GM12878 (cell line): Measurements from ENCODE around the gene TMEM79. TPM values are rescaled to one million over a fixed set of nuclear protein-coding genes. Genes with fewer than 3 reads are reported as not detected.

Experiments
- ATAC-seq: fragments of 200-7000 bp; cut with Tn5 transposase; 3 replicates; pipeline ENCODE4 v1.9.1; 2020; ENCODE audit warnings: mild to moderate bottlenecking, moderate library complexity
- BruUV-seq: library from RNA; stranded (reverse); fragments of 400-500 nt; replicated peaks from 2 replicates; lab custom pipeline; 2021; lab: Mats Ljungman, UMichigan
- CTCF ChIA-PET: fragments of 300-600 bp; sonication (Branson Sonifier 250); formaldehyde crosslinking; extraction: SDS; loops from one replicate; lab custom pipeline; 2021; ENCODE audit warnings: inconsistent platforms; lab: Yijun Ruan, JAX
- POLR2A ChIA-PET: fragments of 350-600 bp; formaldehyde crosslinking; extraction: SDS; loops from one replicate; lab custom pipeline; 2021; ENCODE audit warnings: inconsistent platforms; lab: Charles Lee
- RAD21 ChIA-PET: fragments of 300-600 bp; sonication (Branson Sonifier 250); formaldehyde crosslinking; loops from one replicate; lab custom pipeline; 2023; ENCODE audit warnings: antibody characterized with exemption; ENCODE audit not compliant: unreplicated experiment; lab: Charles Lee
- SMC1A ChIA-PET: fragments of 300-600 bp; sonication (Branson Sonifier 250); formaldehyde crosslinking; loops from one replicate; lab custom pipeline; 2023; ENCODE audit not compliant: unreplicated experiment, uncharacterized antibody; lab: Charles Lee
- DNase-seq: peaks from one replicate; pipeline ENCODE4 v3.0.0-alpha.2; 2011; ENCODE audit warnings: low read depth, low spot score
- FAIRE-seq: peaks from 3 replicates; lab custom pipeline; 2011; peaks lifted over from hg19 to GRCh38; lab: Jason Lieb, UNC
- H2AFZ ChIP-seq: 2 replicates; pipeline ENCODE4 v1.6.0; 2011; ENCODE audit warnings: low read depth, low read length, control low read depth; ENCODE audit not compliant: control insufficient read depth
- H3K27ac ChIP-seq: 2 replicates; pipeline ENCODE4 v1.5.1; 2011; ENCODE audit warnings: control low read depth; ENCODE audit not compliant: control insufficient read depth, insufficient read depth
- H3K27me3 ChIP-seq, 2 experiments: replicated peaks in 1 of 2; 2 replicates each; pipeline versions ENCODE4 v1.6.0 to v1.6.1; 2011; ENCODE audit warnings: low read length in 1 of 2; ENCODE audit not compliant: control insufficient read depth in 2 of 2, insufficient read depth in 2 of 2
- H3K36me3 ChIP-seq, 2 experiments: 2 replicates each; pipeline ENCODE4 v1.5.1; 2011; ENCODE audit warnings: low read length in 1 of 2; ENCODE audit not compliant: control insufficient read depth in 2 of 2, insufficient read depth in 2 of 2
- H3K4me1 ChIP-seq: 2 replicates; pipeline ENCODE4 v1.6.1; 2011; ENCODE audit warnings: mild to moderate bottlenecking, low read length, moderate library complexity, mixed read lengths; ENCODE audit not compliant: control insufficient read depth, insufficient read depth
- H3K4me2 ChIP-seq: 2 replicates; pipeline ENCODE4 v1.6.0; 2011; ENCODE audit warnings: control low read depth; ENCODE audit not compliant: control insufficient read depth, insufficient read depth
- H3K4me3 ChIP-seq: fragments of 200-600 bp; sonication (generic); 2 replicates; pipeline ENCODE4 v1.5.1; 2016
- H3K79me2 ChIP-seq: 2 replicates; pipeline ENCODE4 v1.6.0; 2011; ENCODE audit warnings: low read length; ENCODE audit not compliant: control insufficient read depth, insufficient read depth
- H3K9ac ChIP-seq: 2 replicates; pipeline ENCODE4 v1.8.0; 2011; ENCODE audit warnings: low read length, control low read depth, mixed read lengths; ENCODE audit not compliant: control insufficient read depth, insufficient read depth
- H3K9me3 ChIP-seq: replicated peaks from 3 replicates; pipeline ENCODE4 v1.5.1; 2011; ENCODE audit warnings: mild to moderate bottlenecking, low read length; ENCODE audit not compliant: control insufficient read depth, insufficient read depth
- H4K20me1 ChIP-seq: 2 replicates; pipeline ENCODE4 v1.6.0; 2011; ENCODE audit not compliant: control insufficient read depth, insufficient read depth
- CEBPZ ChIP-seq: fragments of 150-350 bp; IDR thresholded peaks from 2 replicates; pipeline ENCODE4 v1.6.1; 2016; ENCODE audit warnings: low read depth, low read length
- CHD4 ChIP-seq: fragments of 200-600 bp; sonication (generic); IDR thresholded peaks from 2 replicates; pipeline ENCODE4 v1.6.1; 2016; ENCODE audit warnings: mild to moderate bottlenecking
- CTCF ChIP-seq, 3 experiments: IDR thresholded peaks in 2 of 3; conservative IDR thresholded peaks in 1 of 3; 2 replicates each; pipeline ENCODE4 v1.5.1; 2011; ENCODE audit warnings: low read depth in 3 of 3, low read length in 3 of 3, mild to moderate bottlenecking in 3 of 3, control low read depth in 2 of 3, moderate library complexity in 2 of 3, inconsistent platforms in 1 of 3, mixed read lengths in 1 of 3; ENCODE audit not compliant: control insufficient read depth in 2 of 3, insufficient read depth in 1 of 3; ENCODE audit errors: extremely low read depth in 1 of 3
- DPF2 ChIP-seq: fragments of 450-650 bp; IDR thresholded peaks from 2 replicates; pipeline ENCODE4 v1.6.1; 2017; ENCODE audit warnings: mild to moderate bottlenecking
- EZH2 ChIP-seq: IDR thresholded peaks from 2 replicates; pipeline ENCODE4 v1.6.1; 2012; ENCODE audit warnings: low read depth, mild to moderate bottlenecking, control low read depth, inconsistent platforms, low read length, borderline replicate concordance; ENCODE audit not compliant: control insufficient read depth
- MEF2A ChIP-seq: IDR thresholded peaks from 2 replicates; pipeline ENCODE4 v1.6.1; 2011; ENCODE audit warnings: low read depth, mild to moderate bottlenecking, low read length, moderate library complexity; ENCODE audit not compliant: insufficient read depth
- MTA2 ChIP-seq: fragments of 450-650 bp; IDR thresholded peaks from 2 replicates; pipeline ENCODE4 v1.6.1; 2016; ENCODE audit warnings: low read depth, mild to moderate bottlenecking, moderate library complexity
- NFYA ChIP-seq: IDR thresholded peaks from 2 replicates; pipeline ENCODE4 v1.6.1; 2011; ENCODE audit warnings: low read depth, mild to moderate bottlenecking, low read length, improper control_type of control experiment, borderline replicate concordance
- POLR2A ChIP-seq: IDR thresholded peaks from 2 replicates; pipeline ENCODE4 v1.6.1; 2011; ENCODE audit warnings: low read depth, mild to moderate bottlenecking, low read length
- ZNF217 ChIP-seq: fragments of 450-650 bp; IDR thresholded peaks from 2 replicates; pipeline ENCODE4 v1.6.1; 2017; ENCODE audit warnings: antibody characterized with exemption, mild to moderate bottlenecking
- ZNF24 ChIP-seq: fragments of 450-650 bp; IDR thresholded peaks from 2 replicates; pipeline ENCODE4 v1.6.1; 2017; ENCODE audit warnings: antibody characterized with exemption, mild to moderate bottlenecking
- ZZZ3 ChIP-seq: IDR thresholded peaks from 2 replicates; pipeline ENCODE4 v1.6.1; 2011; ENCODE audit warnings: low read depth; ENCODE audit not compliant: control insufficient read depth, insufficient read length
- WGBS: methylation state at CpG from one replicate; pipeline ENCODE4 v1.1.6; 2016; ENCODE audit warnings: low lambda C conversion rate; ENCODE audit not compliant: insufficient replicate concordance, insufficient coverage; ENCODE audit errors: missing lambda C conversion rate; 5-methylcytosine and 5-hydroxymethylcytosine counted together
- in situ Hi-C: fragments of 300-500 bp; cut with MboI; formaldehyde crosslinking; loops from 9 replicates; pipeline ENCODE4 v1.14.3; 2018; ENCODE audit warnings: mixed read lengths
- intact Hi-C: fragments of 100-400 bp; cut with micrococcal nuclease; formaldehyde crosslinking; loops from one replicate; pipeline ENCODE4 v1.14.2; 2022; ENCODE audit not compliant: unreplicated experiment
- polyA plus RNA-seq, 11 experiments: library from polyadenylated mRNA; depleted of rRNA in 4 of 11; unstranded in 6 of 11; stranded (reverse) in 5 of 11; fragments of >200 nt; fragmentation: Nextera tagmentation in 4 of 11; fragmentation: Illumina TruSeq in 1 of 11; extraction: Ambion mirVana in 4 of 11; extraction: Trizol in 1 of 11; gene quantifications; 1 replicate in 1 of 11; 2 replicates in 10 of 11; pipeline versions ENCODE4 v1.2.1 to v1.2.3, GENCODE V29; 2011 to 2016; ENCODE audit warnings: inconsistent platforms in 2 of 11, missing spikeins in 2 of 11, low read depth in 1 of 11
- total RNA-seq, 4 experiments: library from RNA; depleted of rRNA in 3 of 4; stranded (reverse); fragments of >200 nt in 3 of 4; fragmentation: Illumina TruSeq in 1 of 4; extraction: Trizol in 1 of 4; gene quantifications; 2 replicates each; pipeline versions ENCODE4 v1.2.1 to v1.2.3, GENCODE V29; 2013 to 2021

TMEM79 gene
- total and polyA plus RNA-seq, 10 of the 15 experiments (the other 5 are each of a cell fraction or from before 2014, with no cell fraction given): 0.47 to 5.2 (median 3.8) TPM

- WGBS: 77% methylated on average over 3 of the region's 3 CpGs
- TF ChIP-seq CTCF (IDR thresholded peaks at IDR 0.05 in 2 of 3, conservative IDR thresholded peaks at IDR 0.05 in 1 of 3; ENCODE audit: control insufficient read depth in 2 of 3, extremely low read depth in 1 of 3, insufficient read depth in 1 of 3, low read depth in 3 of 3, low read length in 3 of 3) (peak in 2 of 3 experiments; percentile 27 to 32; a peak in 1 of 6 replicates), ZNF24 (no peak)
- H3K9ac ChIP-seq: no peak overlapping the region
- peaks cover 42 to 50% of the 10 kb centered on the region in 2 experiments for H3K36me3 ChIP-seq
- FAIRE-seq (no peak), ATAC-seq (peak; percentile 46; the same call in 1 of the 3 replicates), DNase-seq (no peak)
- no peak overlapping the region for H3K4me2 ChIP-seq
- BruUV-seq: no TSS peak
- no peaks in the 10 kb centered on the region for H4K20me1 ChIP-seq
- no peaks in the 10 kb centered on the region for H3K9me3 ChIP-seq
- in situ Hi-C loops: no loop called here
- RAD21 ChIA-PET: interaction anchor here (0.7 to 1.8 kb wide), 3 partner anchors 35 to 118 kb away, joined by 4 to 7 read pairs (median 4); no protein-coding TSS in a partner anchor
- SMC1A ChIA-PET: interaction anchor here (1.0 to 1.2 kb wide), 3 partner anchors 60 to 118 kb away, joined by 3 read pairs; no protein-coding TSS in a partner anchor
- CTCF ChIA-PET: interaction anchor here (0.8 to 1.9 kb wide), 8 partner anchors 12 to 186 kb away, joined by 3 to 8 read pairs (median 4); no protein-coding TSS in a partner anchor
- no peak overlapping the region for H2AFZ ChIP-seq
- H3K4me3 ChIP-seq: no peak overlapping the region
- intact Hi-C loops: no loop called here
- H3K4me1 ChIP-seq: no peaks in the 10 kb centered on the region
- no peaks in the 10 kb centered on the region for H3K79me2 ChIP-seq
- POLR2A ChIA-PET: interaction anchor here (0.6 kb wide), 1 partner anchor 26 kb away, joined by 3 read pairs; no protein-coding TSS in a partner anchor
- H3K27ac ChIP-seq: no peak overlapping the region
- H3K27me3 ChIP-seq: no peaks in the 10 kb centered on the region
Measured at GRCh38 chr1:156259805-156260204, 24.3 kb upstream of the TMEM79 start.

GRCh38 chr1:156260896-156261295, 23.2 kb upstream of the TMEM79 start:
- 78% methylated on average over 2 of the region's 2 CpGs for WGBS
- DNase-seq (no peak), FAIRE-seq (no peak), ATAC-seq (no peak)
- no TSS peak for BruUV-seq
- H3K4me3 ChIP-seq: no peak overlapping the region
- no peak overlapping the region for H3K27ac ChIP-seq
- no peaks in the 10 kb centered on the region for H3K9me3 ChIP-seq
- H3K36me3 ChIP-seq: peaks cover 49 to 54% of the 10 kb centered on the region in 2 experiments
- no peak overlapping the region for H2AFZ ChIP-seq
- intact Hi-C loops: no loop called here
- in situ Hi-C loops: no loop called here
- POLR2A ChIA-PET: interaction anchor here (0.6 kb wide), 1 partner anchor 221 kb away, joined by 7 read pairs; no protein-coding TSS in a partner anchor
- RAD21 ChIA-PET: interaction anchor here (0.5 to 1.8 kb wide), 3 partner anchors 36 to 120 kb away, joined by 3 to 7 read pairs (median 4); no protein-coding TSS in a partner anchor
- CTCF ChIA-PET: interaction anchor here (0.7 to 1.9 kb wide), 6 partner anchors 9 to 115 kb away, joined by 3 to 8 read pairs (median 3); no protein-coding TSS in a partner anchor
- no peaks in the 10 kb centered on the region for H3K79me2 ChIP-seq
- H4K20me1 ChIP-seq: no peaks in the 10 kb centered on the region
- H3K4me2 ChIP-seq: no peak overlapping the region
- H3K9ac ChIP-seq: no peak overlapping the region
- no peaks in the 10 kb centered on the region for H3K4me1 ChIP-seq
- SMC1A ChIA-PET: interaction anchor here (1.0 kb wide), 1 partner anchor 163 kb away, joined by 3 read pairs; no protein-coding TSS in a partner anchor
- no peaks in the 10 kb centered on the region for H3K27me3 ChIP-seq
- no peak for TF ChIP-seq MTA2
- TF ChIP-seq NFYA: no peak
- TF ChIP-seq ZNF217: no peak
- no peak for TF ChIP-seq EZH2
- no peak for TF ChIP-seq ZZZ3
- TF ChIP-seq CEBPZ: no peak
- TF ChIP-seq MEF2A: no peak
- TF ChIP-seq POLR2A: no peak
- TF ChIP-seq CHD4: no peak
- TF ChIP-seq DPF2: no peak
